HG03064 (cell line): ENCODE measurements around the gene PTBP1.
A peak's percentile ranks its signal among the peaks of the same experiment; 100 is the strongest.

Source experiments
- ATAC-seq: cut with Tn5 transposase; IDR thresholded peaks from one replicate; pipeline ENCODE4 v1.9.1; 2021; ENCODE audit warnings: low read depth; ENCODE audit not compliant: unreplicated experiment

The PTBP1 gene

DNA sequence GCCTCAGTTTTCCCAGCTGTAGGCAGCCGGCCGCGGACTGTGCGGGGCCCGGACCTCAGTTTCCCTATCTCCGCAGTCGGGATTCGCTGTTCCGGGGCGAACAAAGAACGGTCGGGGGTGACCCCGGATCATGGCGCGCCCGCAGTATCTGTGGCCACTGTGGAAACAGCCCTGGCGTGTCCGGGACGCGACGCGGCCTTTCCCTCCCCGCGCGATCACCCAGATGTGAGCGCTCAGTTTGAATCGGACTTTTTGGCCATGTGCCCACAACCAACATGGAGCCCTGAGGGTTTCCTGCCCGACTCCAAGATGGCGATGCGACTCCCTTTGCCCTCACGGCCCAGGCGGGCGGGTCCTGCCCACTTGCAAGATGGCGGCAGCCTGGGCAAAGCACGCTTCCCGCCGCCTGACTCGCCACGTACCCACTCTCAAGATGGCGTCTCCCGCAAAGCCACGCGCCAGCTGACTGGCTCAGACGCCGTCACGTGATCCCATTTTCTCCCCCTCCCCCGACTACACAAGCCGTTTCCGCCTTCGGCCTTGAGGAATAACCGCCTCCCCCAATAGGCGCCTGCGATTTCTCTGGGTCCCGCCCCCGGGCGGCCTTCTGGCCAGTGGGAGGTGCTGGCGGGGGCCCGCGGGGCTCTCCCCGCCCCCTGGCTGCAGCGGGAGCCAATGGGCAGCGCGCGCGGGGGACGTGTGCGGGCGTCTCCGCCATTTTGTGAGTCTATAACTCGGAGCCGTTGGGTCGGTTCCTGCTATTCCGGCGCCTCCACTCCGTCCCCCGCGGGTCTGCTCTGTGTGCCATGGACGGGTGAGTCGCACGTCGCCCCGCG is at the start of gene PTBP1:
PTBP1 (plus strand) TSS at position 761 of the 836 bp plus-strand sequence; CDS start at position 807, 46 bp downstream.
- peak; percentile 60 for ATAC-seq

DNA sequence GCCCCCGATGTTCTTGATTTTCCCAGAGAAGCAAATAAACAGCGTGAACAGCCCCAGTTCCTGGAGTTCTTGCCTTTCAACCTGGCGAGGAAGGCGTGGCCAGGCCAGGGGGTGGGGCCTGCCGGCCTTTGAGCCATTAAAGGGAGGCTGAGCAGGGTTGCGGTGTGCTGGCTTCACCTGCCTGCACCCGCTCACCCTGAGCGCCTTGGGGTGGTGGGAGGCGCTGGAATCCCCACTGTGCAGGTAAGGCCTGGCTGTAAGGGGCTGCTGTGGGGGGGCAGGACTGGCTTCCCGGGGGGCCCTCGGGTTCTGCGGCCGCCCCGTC is 49.0 kb upstream of the PTBP1 start:
- no peak for ATAC-seq

DNA sequence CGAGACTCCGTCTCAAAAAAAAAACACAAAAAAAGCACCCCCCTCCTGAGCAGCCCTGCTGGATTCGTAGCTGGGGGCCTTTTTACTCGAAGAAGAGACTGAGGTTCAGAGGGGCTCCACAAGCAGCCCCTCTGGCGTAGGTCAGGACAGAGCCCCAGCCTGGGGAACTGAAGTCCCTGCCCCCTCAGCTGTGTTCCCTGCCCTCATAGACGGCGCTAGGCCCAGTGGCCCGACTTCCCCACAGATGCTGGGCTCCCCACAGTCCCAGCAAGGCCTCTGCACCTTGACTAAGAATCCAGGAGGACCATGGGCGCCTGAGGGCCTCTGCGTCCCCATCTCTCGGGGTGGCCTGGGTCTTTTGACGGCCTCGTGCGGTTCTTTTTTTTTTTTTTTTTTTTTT is 47.4 kb upstream of the PTBP1 start:
- no peak for ATAC-seq

DNA sequence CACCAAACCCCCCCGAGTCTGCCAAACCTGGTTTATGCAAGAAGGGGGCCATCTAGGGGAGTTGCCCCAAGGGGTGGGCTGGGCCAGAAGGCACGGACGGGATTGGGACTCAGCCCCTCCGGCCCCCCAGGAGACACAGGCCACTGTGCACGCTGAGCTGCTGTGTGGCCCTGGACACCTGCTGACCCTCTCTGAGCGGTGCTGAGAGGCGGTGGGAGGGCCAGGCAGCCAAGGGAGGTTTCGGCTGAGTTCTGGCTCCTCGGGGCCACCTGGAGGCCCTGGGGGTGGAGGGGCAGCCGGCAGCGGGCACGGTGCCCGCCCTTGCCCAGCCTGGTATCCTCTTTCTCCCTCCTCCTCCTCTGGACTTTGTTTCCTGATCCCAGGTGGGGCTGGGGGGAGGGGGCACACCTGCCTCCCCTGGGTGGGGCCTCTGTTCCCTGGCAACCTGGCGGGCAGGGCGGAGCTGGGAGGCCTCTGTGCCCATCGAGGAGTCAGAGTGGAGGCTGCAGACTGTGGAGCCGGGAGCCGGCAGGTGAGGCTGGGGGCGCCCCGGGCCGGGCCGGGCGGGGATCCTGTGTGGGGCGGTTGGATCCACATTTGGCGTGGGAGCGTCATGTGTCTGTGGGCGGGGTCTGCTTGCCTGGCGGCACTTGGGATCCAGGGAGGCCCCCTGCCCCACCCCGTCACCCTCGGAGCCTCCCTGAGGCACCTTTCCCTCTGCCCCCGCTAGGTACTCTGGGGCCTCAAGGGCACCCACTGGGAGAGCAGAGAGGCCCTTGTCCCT is 46.4 kb upstream of the PTBP1 start, which contains the start of gene MISP:
MISP (plus strand) TSS at position 473 of the 784 bp plus-strand sequence. CDS start 5,835 bp downstream, outside the sequence.
- ATAC-seq, result no peak

DNA sequence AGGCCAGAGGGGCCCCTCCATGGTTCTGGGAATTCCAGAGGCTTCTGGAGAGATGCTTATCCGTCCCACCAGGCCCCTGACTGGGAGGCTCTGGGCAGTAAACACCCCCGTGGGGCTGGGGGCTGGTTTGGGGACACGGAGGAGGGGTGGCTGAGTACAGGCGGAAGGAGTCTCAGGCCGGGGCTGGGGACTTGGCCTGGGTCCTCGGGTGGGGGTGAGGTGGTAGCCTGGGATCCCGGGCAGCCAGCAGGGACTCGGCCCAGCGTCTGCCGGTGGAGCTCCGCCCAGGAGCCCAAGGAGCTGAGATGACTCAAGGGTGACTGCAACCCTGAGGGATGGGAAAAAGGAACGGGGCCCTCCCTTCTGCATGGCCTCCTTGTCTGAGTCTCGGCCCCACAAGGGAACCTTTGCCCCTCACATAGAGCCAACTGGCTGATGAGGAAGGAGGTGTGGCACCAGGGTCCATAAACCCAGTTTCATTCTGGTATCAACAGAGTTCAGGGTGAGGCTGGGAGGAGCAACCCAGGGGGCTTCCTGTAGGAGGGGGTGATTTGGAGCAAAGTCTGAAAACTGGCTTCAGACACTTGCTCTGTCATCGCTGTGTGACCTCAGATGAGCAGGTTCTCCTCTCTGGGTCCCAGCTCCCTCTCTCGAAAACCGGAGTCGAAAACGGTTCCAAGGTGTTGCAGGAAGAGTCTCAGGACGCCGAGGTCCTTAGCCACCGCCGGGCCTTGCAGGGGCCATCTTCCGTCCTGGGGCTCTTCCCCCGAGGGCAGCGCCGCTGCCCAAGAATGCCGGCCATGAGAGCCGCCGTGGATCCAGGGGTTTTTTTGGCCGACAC is 45.5 kb upstream of the PTBP1 start:
- no peak for ATAC-seq

DNA sequence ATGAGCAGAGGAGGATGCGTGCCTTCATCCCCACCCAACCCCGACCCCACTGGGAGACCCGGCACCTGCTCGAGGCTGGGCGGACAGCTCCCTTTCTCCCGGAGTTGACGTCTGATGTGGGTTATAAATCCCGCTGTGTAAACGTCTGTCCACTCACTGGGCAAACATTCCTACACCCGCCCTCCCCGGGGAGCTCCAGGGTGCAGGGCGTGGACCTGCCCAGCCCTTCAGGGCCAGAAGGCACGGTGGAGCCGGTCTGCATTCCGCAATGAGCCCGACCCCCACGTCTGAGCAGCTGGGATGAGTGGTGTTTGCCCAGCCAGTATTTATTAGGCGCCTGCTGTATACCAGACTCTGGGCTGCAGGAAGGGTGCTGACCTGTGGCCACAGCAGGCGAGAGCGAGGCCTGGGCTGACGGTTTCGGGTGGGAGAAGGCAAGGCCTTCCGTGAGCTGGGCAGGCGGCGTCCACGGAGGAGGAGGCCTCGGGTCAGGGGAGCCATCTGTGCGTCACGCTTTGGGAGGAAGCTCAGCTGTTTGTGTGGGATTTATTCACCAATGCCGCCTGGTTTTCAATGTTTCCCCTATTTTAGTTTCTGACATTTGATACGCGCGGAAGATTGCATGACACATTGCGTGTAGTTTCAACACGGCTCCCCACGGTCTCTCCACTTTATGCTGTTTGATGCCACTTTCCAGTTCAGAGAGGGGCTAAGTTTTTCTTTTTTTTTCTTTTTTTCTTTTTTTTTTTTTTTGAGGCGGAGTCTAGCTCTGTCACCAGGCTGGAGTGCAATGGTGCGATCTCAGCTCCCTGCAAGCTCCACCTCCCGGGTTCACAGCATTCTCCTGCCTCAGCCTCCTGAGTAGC is 44.4 kb upstream of the PTBP1 start:
- no peak for ATAC-seq

DNA sequence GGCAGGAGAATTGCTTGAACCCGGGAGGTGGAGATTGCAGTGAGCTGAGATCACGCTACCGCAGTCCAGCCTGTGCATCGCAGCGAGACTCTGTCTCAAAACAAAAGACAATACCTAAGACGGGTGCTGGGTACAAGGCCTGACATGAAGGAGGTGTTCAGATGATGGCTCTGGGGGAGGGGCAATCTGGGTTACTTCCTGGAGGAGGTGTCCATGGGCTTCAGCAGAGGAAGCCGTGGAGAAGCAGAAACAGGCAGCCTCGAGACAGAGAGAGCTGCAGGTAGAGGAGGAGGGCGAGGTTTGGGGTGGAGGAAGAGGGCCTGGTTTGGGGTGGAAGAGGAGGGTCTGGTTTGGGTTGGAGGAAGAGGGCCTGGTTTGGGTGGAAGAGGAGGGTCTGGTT is 42.7 kb upstream of the PTBP1 start:
- no peak for ATAC-seq

DNA sequence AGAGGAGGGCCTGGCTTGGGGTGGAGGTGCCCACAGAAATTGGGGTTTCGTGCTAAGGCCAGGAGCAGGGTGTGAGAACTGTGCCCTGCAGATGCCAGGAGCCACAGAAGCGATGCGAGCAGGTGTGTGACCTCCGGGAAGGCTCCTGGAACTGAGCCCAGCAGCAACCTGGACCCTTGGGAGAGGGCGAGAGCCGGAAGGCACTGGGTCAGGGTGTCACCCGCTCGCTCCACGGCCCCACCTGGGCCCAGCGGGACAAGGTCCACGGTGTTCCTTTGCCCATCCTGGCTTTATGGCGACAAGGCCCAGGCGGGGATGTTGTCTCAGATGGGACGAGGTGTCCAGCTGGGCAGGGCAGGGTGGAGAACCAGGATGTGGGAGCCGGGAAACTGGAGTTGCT is 42.2 kb upstream of the PTBP1 start:
- no peak for ATAC-seq

DNA sequence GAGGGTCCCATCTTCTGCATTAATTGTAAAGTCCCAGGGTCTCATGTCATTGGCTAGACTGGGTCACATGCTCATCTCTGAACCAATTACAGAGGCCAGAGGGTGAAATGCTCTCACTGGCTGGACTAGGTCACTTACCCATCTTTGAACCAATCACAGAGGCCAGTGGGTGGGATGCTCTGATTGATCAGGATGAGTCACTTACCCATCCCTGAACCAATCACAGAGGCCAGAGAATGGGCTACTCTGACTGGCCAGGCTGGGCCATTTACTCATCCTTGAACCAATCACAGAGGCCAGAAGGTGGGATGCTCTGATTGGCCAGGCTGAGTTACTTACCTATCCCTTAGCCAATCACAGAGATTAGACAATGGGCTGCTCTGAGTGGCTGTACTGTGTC is 41.0 kb upstream of the PTBP1 start:
- no peak for ATAC-seq

DNA sequence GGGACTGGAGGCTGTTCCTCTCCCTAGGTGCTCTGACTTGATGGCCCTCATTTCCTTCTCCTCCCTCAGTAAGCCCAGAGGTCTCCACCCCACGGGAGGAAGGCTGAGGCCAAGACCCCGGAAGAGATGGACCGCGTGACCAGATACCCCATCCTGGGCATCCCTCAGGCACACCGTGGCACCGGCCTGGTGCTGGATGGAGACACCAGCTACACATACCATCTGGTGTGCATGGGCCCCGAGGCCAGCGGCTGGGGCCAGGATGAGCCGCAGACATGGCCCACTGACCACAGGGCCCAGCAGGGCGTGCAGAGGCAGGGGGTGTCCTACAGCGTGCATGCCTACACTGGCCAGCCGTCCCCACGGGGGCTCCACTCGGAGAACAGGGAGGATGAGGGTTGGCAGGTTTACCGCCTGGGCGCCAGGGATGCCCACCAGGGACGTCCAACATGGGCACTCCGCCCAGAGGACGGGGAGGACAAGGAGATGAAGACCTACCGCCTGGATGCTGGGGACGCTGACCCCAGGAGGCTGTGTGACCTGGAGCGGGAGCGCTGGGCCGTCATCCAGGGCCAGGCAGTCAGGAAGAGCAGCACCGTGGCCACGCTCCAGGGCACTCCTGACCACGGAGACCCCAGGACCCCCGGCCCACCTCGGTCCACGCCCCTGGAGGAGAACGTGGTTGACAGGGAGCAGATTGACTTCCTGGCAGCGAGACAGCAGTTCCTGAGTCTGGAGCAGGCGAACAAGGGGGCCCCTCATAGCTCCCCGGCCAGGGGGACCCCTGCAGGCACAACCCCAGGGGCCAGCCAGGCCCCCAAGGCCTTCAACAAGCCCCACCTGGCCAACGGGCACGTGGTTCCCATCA is 40.2 kb upstream of the PTBP1 start:
- no peak for ATAC-seq

DNA sequence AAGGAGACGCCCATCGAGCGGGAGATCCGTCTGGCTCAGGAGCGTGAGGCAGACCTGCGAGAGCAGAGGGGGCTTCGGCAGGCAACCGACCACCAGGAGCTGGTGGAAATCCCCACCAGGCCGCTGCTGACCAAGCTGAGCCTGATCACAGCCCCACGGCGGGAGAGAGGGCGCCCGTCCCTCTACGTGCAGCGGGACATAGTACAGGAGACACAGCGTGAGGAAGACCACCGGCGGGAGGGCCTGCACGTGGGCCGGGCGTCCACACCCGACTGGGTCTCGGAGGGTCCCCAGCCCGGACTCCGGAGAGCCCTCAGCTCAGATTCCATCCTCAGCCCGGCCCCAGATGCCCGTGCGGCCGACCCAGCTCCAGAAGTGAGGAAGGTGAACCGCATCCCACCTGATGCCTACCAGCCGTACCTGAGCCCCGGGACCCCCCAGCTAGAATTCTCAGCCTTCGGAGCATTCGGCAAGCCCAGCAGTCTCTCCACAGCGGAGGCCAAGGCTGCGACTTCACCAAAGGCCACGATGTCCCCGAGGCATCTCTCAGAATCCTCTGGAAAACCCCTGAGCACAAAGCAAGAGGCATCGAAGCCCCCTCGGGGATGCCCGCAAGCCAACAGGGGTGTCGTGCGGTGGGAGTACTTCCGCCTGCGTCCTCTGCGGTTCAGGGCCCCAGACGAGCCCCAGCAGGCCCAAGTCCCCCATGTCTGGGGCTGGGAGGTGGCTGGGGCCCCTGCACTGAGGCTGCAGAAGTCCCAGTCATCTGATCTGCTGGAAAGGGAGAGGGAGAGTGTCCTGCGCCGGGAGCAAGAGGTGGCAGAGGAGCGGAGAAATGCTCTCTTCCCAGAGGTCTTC is 39.2 kb upstream of the PTBP1 start:
- no peak for ATAC-seq

DNA sequence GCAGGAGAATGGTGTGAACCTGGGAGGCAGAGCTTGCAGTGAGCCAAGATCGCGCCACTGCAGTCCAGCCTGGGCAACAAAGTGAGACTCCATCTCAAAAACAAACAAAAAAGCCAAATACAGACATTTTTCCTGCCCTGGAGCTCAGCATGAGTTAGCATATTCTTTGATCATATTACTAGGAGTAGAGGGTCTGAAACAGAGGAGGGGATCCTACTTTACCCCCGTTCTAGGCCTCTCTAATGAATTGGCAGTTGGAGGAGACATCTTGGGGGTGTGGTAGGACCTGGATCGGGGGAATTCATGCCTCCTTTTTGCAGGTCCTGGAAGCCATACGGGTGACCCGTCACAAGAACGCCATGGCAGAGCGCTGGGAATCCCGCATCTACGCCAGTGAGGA is 34.1 kb upstream of the PTBP1 start:
- ATAC-seq, result no peak

DNA sequence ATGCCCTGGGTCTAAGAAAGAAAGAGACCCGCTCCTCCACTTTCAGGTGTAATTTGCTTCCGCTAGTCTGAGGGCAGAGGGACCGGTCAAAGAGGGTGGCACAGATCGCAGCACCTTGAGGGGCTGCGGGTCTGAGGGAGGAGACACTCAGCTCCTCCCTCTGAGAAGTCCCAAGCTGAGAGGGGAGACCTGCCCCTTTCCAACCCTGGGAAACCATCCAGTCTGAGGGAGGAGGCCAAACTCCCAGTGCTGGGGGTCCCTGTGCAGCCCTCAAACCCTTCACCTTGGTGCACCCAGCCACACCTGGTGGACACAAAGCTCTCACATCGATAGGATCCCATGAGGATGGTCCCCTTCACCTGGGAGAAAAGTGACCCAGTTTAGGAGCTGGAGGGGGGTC is 33.4 kb upstream of the PTBP1 start:
- no peak for ATAC-seq

DNA sequence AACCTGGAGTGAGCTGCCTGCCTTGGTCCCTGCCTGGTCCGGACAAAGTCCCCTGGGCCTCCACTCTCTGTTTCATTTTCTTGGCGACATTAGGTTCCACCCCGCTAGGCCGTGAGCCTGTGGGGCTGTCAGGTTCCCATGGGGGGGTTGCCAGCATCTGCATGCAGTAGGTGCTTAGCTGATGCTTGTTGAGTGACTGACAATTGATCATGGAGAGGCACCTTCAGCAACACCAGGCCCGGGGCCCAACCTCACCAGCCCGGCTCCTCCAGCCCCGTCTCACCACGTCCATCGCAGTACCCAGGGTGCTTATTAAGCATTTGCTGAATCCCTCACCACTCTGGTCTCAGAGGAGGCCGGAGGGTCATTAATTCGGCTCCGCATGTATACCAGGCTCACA is 33.0 kb upstream of the PTBP1 start:
- no peak for ATAC-seq

DNA sequence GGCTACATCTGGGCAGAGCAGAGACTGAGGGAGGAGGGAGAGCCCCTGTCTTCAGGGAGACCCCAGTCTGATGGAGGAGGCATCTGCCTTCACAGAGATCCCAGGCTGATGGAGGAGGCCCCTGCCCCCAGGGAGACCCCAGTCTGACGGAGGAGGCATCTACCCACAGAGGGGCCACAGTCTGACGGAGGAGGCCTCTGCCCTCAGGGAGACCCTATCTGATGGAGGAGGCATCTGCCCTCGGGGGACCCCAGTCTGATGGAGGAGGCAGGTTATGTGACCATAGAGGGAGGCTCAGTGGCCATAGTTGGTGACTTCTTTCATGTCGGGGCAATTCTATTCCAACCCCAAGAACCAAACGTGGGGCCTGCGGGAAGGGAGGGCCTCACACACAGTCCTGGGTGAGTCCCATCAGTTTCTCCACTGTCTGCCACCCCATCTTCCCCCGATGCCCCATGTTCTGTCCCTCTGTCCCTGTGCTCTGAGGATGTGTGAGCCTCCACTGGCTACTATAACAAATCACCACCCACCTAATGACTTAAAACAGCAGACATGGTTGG is 32.0 kb upstream of the PTBP1 start:
- no peak for ATAC-seq

DNA sequence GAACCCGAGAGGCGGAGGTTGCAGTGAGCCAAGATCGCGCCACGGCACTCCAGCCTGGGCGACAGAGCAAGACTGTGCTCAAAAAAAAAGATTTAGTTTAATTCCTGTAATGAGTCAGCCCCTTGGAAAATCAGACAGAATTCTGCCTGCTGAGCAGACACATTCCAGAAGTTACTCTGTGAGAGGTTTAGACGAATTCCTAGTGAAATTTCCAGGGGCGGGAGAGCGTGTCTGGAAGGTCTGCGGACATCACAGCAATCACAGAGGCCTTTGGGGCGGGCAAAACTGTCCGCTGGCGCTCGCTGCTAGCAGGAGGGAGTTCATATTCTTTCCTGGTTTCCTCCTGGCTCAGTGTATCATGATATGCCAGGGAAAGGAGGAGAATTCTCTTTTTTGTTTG is 28.8 kb upstream of the PTBP1 start:
- ATAC-seq, result no peak

DNA sequence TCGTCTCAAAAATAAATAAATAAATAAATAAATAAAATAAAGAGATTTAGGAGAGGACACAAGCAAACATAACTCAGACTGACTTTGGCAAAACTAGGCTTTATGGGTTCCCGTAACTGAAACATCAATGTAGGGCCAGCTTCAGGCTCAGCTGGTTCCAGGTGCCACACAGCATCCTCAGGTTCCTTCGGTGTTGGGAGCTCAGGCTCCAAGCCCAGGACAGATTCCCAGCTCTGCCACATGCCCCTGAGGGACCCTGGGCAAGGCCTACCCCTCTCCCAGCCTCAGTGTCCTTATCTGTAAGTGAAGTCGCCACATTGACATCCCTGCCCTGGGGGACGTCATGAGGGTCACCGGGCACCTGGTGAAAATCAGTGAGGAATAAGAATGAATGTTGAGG is 27.6 kb upstream of the PTBP1 start:
- ATAC-seq, result no peak

DNA sequence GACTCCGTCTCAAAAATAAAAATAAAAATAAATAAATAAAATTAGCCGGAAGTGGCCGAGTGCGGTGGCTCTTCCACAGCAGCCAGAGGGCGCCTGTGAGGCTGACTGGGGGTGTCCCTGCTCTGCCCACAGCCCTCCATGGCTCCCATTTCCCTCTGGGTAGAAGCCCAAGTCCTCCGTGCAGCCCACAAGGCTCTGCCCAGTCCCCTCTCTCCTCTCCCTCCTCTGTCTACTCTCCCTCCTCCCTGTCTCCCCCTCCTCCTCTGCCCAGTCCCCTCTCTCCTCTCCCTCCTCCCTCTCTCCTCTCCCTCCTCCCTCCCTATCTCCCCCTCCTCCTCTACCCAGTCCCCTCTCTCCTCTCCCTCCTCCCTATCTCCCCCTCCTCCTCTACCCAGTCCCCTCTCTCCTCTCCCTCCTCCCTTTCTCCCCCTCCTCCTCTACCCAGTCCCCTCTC is 25.9 kb upstream of the PTBP1 start:
- no peak for ATAC-seq
